MM.1S (cell line): ENCODE data around the gene SLC9C1.

Experiments
- EZH2phosphoT487 ChIP-seq: fragments of 300-600 bp; sonication (generic); IDR thresholded peaks from 2 replicates; pipeline ENCODE4 v1.6.1; 2018; ENCODE audit warnings: antibody characterized with exemption, low read length
- TF ChIP-seq, protein P1 (sequence below): fragments of 300-600 bp; sonication (generic); IDR thresholded peaks from 2 replicates; pipeline ENCODE4 v1.5.1; 2016; ENCODE audit warnings: antibody characterized with exemption, low read length, mixed read lengths

DNA sequence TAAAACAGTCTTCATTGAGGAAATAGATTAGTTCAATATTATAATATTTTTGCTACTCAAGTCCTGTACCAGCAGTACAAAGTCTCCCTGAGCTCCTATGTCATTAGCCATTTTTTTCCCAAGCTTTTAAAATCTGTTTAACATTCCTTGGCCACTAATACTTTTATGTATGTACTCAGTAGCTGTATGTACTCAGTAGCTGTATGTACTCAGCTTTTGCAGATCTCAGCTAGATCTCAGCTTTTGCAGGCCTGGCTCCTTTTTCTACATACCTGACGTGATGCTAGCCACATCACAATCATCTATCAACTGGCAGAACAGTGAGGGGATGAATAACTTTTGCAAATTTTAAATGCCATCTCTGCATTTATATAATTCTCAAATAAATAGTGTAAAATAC lies 13.8 kb downstream of the SLC9C1 start:
- TF ChIP-seq, protein P1, sequence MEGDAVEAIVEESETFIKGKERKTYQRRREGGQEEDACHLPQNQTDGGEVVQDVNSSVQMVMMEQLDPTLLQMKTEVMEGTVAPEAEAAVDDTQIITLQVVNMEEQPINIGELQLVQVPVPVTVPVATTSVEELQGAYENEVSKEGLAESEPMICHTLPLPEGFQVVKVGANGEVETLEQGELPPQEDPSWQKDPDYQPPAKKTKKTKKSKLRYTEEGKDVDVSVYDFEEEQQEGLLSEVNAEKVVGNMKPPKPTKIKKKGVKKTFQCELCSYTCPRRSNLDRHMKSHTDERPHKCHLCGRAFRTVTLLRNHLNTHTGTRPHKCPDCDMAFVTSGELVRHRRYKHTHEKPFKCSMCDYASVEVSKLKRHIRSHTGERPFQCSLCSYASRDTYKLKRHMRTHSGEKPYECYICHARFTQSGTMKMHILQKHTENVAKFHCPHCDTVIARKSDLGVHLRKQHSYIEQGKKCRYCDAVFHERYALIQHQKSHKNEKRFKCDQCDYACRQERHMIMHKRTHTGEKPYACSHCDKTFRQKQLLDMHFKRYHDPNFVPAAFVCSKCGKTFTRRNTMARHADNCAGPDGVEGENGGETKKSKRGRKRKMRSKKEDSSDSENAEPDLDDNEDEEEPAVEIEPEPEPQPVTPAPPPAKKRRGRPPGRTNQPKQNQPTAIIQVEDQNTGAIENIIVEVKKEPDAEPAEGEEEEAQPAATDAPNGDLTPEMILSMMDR: no peak
- no peak for TF ChIP-seq EZH2phosphoT487
